HepG2 (cell line): ENCODE results near the gene BACH1. TPM values are rescaled to one million over a fixed set of nuclear protein-coding genes. Genes with fewer than 3 reads are reported as not detected.

Source experiments
- ATAC-seq: fragments of 200-7000 bp; cut with Tn5 transposase; 3 replicates; pipeline ENCODE4 v1.9.1; 2020; ENCODE audit warnings: mild to moderate bottlenecking, moderate library complexity
- BruUV-seq: library from RNA; stranded (reverse); fragments of 400-500 nt; replicated peaks from 2 replicates; lab custom pipeline; 2021; lab: Mats Ljungman, UMichigan
- CTCF ChIA-PET: fragments of 300-600 bp; formaldehyde crosslinking; extraction: SDS; loops from one replicate; lab custom pipeline; 2021; ENCODE audit warnings: low total read pairs, inconsistent platforms, low intra/inter-chr PET ratio; lab: Yijun Ruan, JAX
- POLR2A ChIA-PET: fragments of 350-600 bp; sonication (Branson Sonifier 250); formaldehyde crosslinking; loops from one replicate; lab custom pipeline; 2020; ENCODE audit warnings: antibody characterized with exemption, inconsistent platforms; lab: Yijun Ruan, JAX
- DNase-seq: peaks from one replicate; pipeline ENCODE4 v3.0.0-alpha.2; 2015; ENCODE audit warnings: low spot score
- FAIRE-seq: peaks from 3 replicates; lab custom pipeline; 2011; peaks lifted over from hg19 to GRCh38; lab: Jason Lieb, UNC
- H2AFZ ChIP-seq: one replicate; pipeline ENCODE4 v1.6.1; 2011; ENCODE audit warnings: low read length, inconsistent platforms
- H3K27ac ChIP-seq: fragments of 300-600 bp; 3 replicates; pipeline ENCODE4 v1.8.0; 2011; ENCODE audit warnings: mixed run types, mild to moderate bottlenecking, mixed read lengths, low read length, inconsistent platforms; ENCODE audit not compliant: insufficient read depth; ENCODE audit errors: extremely low read length
- H3K27me3 ChIP-seq, 2 experiments: fragments of 200-600 bp in 1 of 2; 2 replicates in 1 of 2; 3 replicates in 1 of 2; pipeline versions ENCODE4 v1.6.0 to v1.8.0; 2011; ENCODE audit warnings: low read length in 2 of 2, mild to moderate bottlenecking in 2 of 2, moderate library complexity in 2 of 2, inconsistent platforms in 1 of 2; ENCODE audit not compliant: insufficient read depth in 2 of 2, control insufficient read depth in 1 of 2
- H3K36me3 ChIP-seq, 2 experiments: fragments of 200-600 bp in 1 of 2; replicated peaks in 1 of 2; 2 replicates in 1 of 2; 3 replicates in 1 of 2; pipeline versions ENCODE4 v1.5.1 to v1.8.0; 2011; ENCODE audit warnings: low read length in 2 of 2, inconsistent platforms in 1 of 2; ENCODE audit not compliant: insufficient read depth in 2 of 2, control insufficient read depth in 1 of 2
- H3K4me1 ChIP-seq: 2 replicates; pipeline ENCODE4 v1.5.1; 2012; ENCODE audit warnings: low read length, inconsistent platforms; ENCODE audit not compliant: insufficient read depth
- H3K4me2 ChIP-seq: 2 replicates; pipeline ENCODE4 v1.6.0; 2011; ENCODE audit warnings: low read depth, low read length, inconsistent platforms
- H3K4me3 ChIP-seq, 3 experiments: fragments of 200-600 bp in 1 of 3; sonication (generic), shearing (Covaris generic) in 1 of 3; replicated peaks in 1 of 3; 2 replicates each; pipeline ENCODE4 v1.5.1; 2011 to 2016; ENCODE audit warnings: low read length in 3 of 3, inconsistent platforms in 2 of 3, low read depth in 2 of 3, mild to moderate bottlenecking in 2 of 3, control low read depth in 1 of 3, mixed read lengths in 1 of 3; ENCODE audit not compliant: insufficient read depth in 1 of 3
- H3K79me2 ChIP-seq: one replicate; pipeline ENCODE4 v1.6.1; 2011; ENCODE audit warnings: low read length, inconsistent platforms; ENCODE audit not compliant: insufficient read depth
- H3K9ac ChIP-seq: 2 replicates; pipeline ENCODE4 v1.6.0; 2011; ENCODE audit warnings: mild to moderate bottlenecking, low read depth, low read length, inconsistent platforms; ENCODE audit not compliant: insufficient read depth
- H3K9me3 ChIP-seq: 2 replicates; pipeline ENCODE4 v1.5.1; 2012; ENCODE audit warnings: mild to moderate bottlenecking, low read length
- H4K20me1 ChIP-seq: 2 replicates; pipeline ENCODE4 v1.6.0; 2011; ENCODE audit warnings: inconsistent platforms, mild to moderate bottlenecking, low read length, moderate library complexity; ENCODE audit not compliant: insufficient read depth
- MEIS1 ChIP-seq: sonication (generic); formaldehyde crosslinking; IDR thresholded peaks from 2 replicates; pipeline ENCODE4 v1.9.0; 2021; ENCODE audit warnings: mild to moderate bottlenecking, missing genetic modification reagents, moderate library complexity, borderline replicate concordance
- SRSF4 ChIP-seq: fragments of 200-400 bp; formaldehyde crosslinking; IDR thresholded peaks from one replicate; pipeline ENCODE4 v1.6.1; 2018; ENCODE audit warnings: mild to moderate bottlenecking, low read depth, low read length, moderate library complexity; ENCODE audit not compliant: poor library complexity, severe bottlenecking
- ZSCAN29 ChIP-seq: sonication (generic); formaldehyde crosslinking; conservative IDR thresholded peaks from 2 replicates; pipeline ENCODE4 v1.4.0; 2020; ENCODE audit warnings: mild to moderate bottlenecking, missing genetic modification reagents
- WGBS: methylation state at CpG from one replicate; pipeline ENCODE4 v1.1.6; 2017; ENCODE audit warnings: low lambda C conversion rate; 5-methylcytosine and 5-hydroxymethylcytosine counted together
- in situ Hi-C: cut with HindIII; loops from 2 replicates; pipeline ENCODE4 v1.10.0; 2017; ENCODE audit warnings: low pct_unique_long_range_greater_than_20kb; ENCODE audit not compliant: extremely low pct_ligation_motif_present
- intact Hi-C: fragments of 100-400 bp; cut with micrococcal nuclease; formaldehyde crosslinking; loops from one replicate; pipeline ENCODE4 v1.10.0; 2022; ENCODE audit not compliant: unreplicated experiment
- polyA plus RNA-seq, 8 experiments: library from polyadenylated mRNA; depleted of rRNA in 3 of 8; stranded (reverse) in 7 of 8; unstranded in 1 of 8; fragments of >200 nt; fragmentation: Illumina TruSeq in 4 of 8; extraction: Trizol in 4 of 8; gene quantifications; 2 replicates each; pipeline versions ENCODE4 v1.2.1 to v1.2.3, GENCODE V29; 2011 to 2016; ENCODE audit warnings: low read depth in 4 of 8, missing spikeins in 1 of 8, mixed read lengths in 1 of 8; ENCODE audit not compliant: insufficient read depth in 1 of 8
- total RNA-seq, 5 experiments: library from RNA; depleted of rRNA; stranded (reverse); fragments of >200 nt; fragmentation: Illumina TruSeq; extraction: Trizol; gene quantifications; 2 replicates each; pipeline ENCODE4 v1.2.3, GENCODE V29; 2016; ENCODE audit warnings: low read depth in 1 of 5
- TF ChIP-seq, protein P1 (sequence below): IDR thresholded peaks from 2 replicates; pipeline ENCODE4 v1.6.1; 2016; ENCODE audit warnings: missing genetic modification reagents, missing compliant biosample characterization
- TF ChIP-seq, protein P2 (sequence below): sonication (generic); formaldehyde crosslinking; IDR thresholded peaks from 2 replicates; pipeline ENCODE4 v1.5.0; 2020; ENCODE audit warnings: missing genetic modification reagents

Gene BACH1
- total and polyA plus RNA-seq, 2 of the 13 experiments (the other 11 are each of a cell fraction or from before 2014, with no cell fraction given): 16.5 to 51.7 TPM

DNA sequence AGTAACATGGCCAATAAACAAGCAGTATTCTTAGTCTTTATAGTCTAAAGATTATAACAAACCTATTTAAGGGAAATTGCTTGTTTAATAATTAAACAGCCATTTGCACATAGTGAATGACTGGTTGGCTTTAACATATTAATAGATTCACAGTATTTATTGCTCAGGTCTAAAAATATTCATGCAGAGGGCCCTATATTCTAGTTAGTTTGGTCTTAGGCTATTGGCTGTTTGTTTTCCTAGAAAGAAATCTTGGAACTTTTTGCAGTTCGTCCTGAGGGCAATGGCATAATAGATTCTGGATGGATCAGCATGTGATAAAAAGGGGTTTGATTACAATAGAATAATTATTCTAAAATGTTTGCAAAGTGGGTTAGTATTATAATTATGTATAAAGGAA is 34.7 kb downstream of the BACH1 start (continued):
- TF ChIP-seq ZSCAN29 (CRISPR knock-in tag) (no peak), MEIS1 (CRISPR knock-in tag) (no peak)
- TF ChIP-seq, protein P1, sequence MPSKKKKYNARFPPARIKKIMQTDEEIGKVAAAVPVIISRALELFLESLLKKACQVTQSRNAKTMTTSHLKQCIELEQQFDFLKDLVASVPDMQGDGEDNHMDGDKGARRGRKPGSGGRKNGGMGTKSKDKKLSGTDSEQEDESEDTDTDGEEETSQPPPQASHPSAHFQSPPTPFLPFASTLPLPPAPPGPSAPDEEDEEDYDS (CRISPR knock-in tag): no peak
- TF ChIP-seq, all 625 proteins: peak for 0

GRCh38 chr21:29334717-29335428 is 36.2 kb downstream of the BACH1 start:
- FAIRE-seq: no peak
- Histone ChIP-seq H3K27ac (no peak overlapping the region), H3K9ac (no peak overlapping the region), H4K20me1 (peaks cover 9% of the 10 kb centered on the region), H3K4me3 (no peak overlapping the region), H3K36me3 (peaks cover 7 to 31% of the 10 kb centered on the region in 2 experiments), H3K4me2 (no peak overlapping the region), H3K79me2 (peaks cover 22% of the 10 kb centered on the region), H3K4me1 (no peaks in the 10 kb centered on the region), H3K27me3 (no peaks in the 10 kb centered on the region), H2AFZ (no peak overlapping the region), H3K9me3 (no peaks in the 10 kb centered on the region)
- no peak for DNase-seq
- intact Hi-C loops (no loop called here), in situ Hi-C loops (no loop called here)
- POLR2A ChIA-PET: no interaction called here
- no TSS peak for BruUV-seq
- CTCF ChIA-PET: no interaction called here
- ATAC-seq: no peak
- WGBS: 98% methylated on average over 11 of the region's 11 CpGs
- TF ChIP-seq, protein P2, sequence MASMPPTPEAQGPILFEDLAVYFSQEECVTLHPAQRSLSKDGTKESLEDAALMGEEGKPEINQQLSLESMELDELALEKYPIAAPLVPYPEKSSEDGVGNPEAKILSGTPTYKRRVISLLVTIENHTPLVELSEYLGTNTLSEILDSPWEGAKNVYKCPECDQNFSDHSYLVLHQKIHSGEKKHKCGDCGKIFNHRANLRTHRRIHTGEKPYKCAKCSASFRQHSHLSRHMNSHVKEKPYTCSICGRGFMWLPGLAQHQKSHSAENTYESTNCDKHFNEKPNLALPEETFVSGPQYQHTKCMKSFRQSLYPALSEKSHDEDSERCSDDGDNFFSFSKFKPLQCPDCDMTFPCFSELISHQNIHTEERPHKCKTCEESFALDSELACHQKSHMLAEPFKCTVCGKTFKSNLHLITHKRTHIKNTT (CRISPR knock-in tag): no peak
- no peak for TF ChIP-seq SRSF4
- TF ChIP-seq, all 625 proteins: peak for 0
